Astrocyte of the cerebellum (primary cell): ENCODE measurements around the gene EEIG2.
A peak's percentile ranks its signal among the peaks of the same experiment; 100 is the strongest.

Source experiments
- DNase-seq: peaks from one replicate; pipeline ENCODE4 v3.0.0-alpha.2; 2011; ENCODE audit warnings: low read depth
- H3K4me3 ChIP-seq: 2 replicates; pipeline ENCODE4 v1.5.1; 2011; ENCODE audit warnings: mild to moderate bottlenecking, low read depth, low read length, moderate library complexity
- CTCF ChIP-seq: IDR thresholded peaks from 2 replicates; pipeline ENCODE4 v1.5.1; 2012; ENCODE audit warnings: low read length, low read depth, moderate library complexity, mild to moderate bottlenecking; ENCODE audit errors: missing control alignments
- in situ Hi-C: cut with HindIII; loops from 2 replicates; pipeline ENCODE4 v1.10.0; 2017; ENCODE audit warnings: low sequenced_read_pairs

Gene EEIG2

GRCh38 chr1:108569097-108569728, 9.3 kb downstream of the EEIG2 start:
- no peak for DNase-seq
- no peak overlapping the region for H3K4me3 ChIP-seq
- in situ Hi-C loops, result no loop called here
- no peak for TF ChIP-seq CTCF

GRCh38 chr1:108570128-108570527, 10.2 kb downstream of the EEIG2 start:
- in situ Hi-C loops, result no loop called here
- DNase-seq, result no peak
- no peak overlapping the region for H3K4me3 ChIP-seq
- peak; percentile 51 for TF ChIP-seq CTCF

DNA sequence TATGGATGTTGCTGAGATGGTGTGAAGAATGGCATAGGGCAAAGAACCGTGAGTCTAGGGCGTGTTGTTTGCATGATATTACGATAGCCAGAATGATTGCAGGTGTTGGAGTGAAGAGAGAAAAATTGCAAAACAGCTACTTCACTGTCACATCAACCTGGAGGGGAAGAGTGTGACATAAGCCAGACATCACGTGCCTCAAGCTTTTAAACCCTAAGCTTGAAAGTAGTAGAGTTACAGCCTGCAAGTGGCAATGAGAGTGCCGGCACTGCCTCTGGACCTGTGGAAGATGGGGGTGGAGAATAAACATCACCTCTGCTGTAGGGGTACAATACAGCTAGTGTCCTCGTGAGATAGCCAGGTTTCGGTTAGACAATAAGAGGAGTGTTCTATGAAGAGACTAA, 11.1 kb downstream of the EEIG2 start:
- no peak for TF ChIP-seq CTCF
- H3K4me3 ChIP-seq, result no peak overlapping the region
- in situ Hi-C loops, result no loop called here
- DNase-seq, result no peak

- no peak for TF ChIP-seq CTCF
- H3K4me3 ChIP-seq, result no peak overlapping the region
- in situ Hi-C loops, result no loop called here
- no peak for DNase-seq
Observed at GRCh38 chr1:108572182-108572581, 12.3 kb downstream of the EEIG2 start.

- no peak overlapping the region for H3K4me3 ChIP-seq
- in situ Hi-C loops, result no loop called here
- no peak for DNase-seq
- no peak for TF ChIP-seq CTCF
Observed at GRCh38 chr1:108573183-108573582, 13.3 kb downstream of the EEIG2 start.

- TF ChIP-seq CTCF, result no peak
- no peak for DNase-seq
- H3K4me3 ChIP-seq, result no peak overlapping the region
- in situ Hi-C loops, result no loop called here
Observed at GRCh38 chr1:108574008-108574407, 14.1 kb downstream of the EEIG2 start.
